Activated T-cell treated with anti-CD3 and anti-CD28 coated beads for 4 hours (primary cell): ENCODE measurements around the gene NDST1.
A peak's percentile ranks its signal among the peaks of the same experiment; 100 is the strongest.

Experiments used
- DNase-seq: peaks from one replicate; pipeline ENCODE4 v3.0.0-alpha.2; 2020

The NDST1 gene

GRCh38 chr5:150549735-150550134 lies 41.8 kb downstream of the NDST1 start:
- DNase-seq: no peak

- no peak for DNase-seq
Measured at GRCh38 chr5:150550286-150550685, 42.4 kb downstream of the NDST1 start.

GRCh38 chr5:150551066-150551465 lies 43.1 kb downstream of the NDST1 start:
- DNase-seq: no peak

- no peak for DNase-seq
Measured at GRCh38 chr5:150553402-150553801, 45.5 kb downstream of the NDST1 start.

GRCh38 chr5:150553911-150554310 lies 46.0 kb downstream of the NDST1 start:
- DNase-seq: no peak

GRCh38 chr5:150554857-150555256 lies 46.9 kb downstream of the NDST1 start:
- no peak for DNase-seq

- DNase-seq: no peak
Measured at GRCh38 chr5:150556106-150556505, 48.2 kb downstream of the NDST1 start.

GRCh38 chr5:150556859-150557508 lies 49.1 kb downstream of the NDST1 start:
- DNase-seq: no peak

- no peak for DNase-seq
Measured at GRCh38 chr5:150557509-150557872, 49.6 kb downstream of the NDST1 start.

- DNase-seq: no peak
Measured at GRCh38 chr5:150558088-150558621, 50.2 kb downstream of the NDST1 start.

- DNase-seq: no peak
Measured at GRCh38 chr5:150559088-150559487, 51.2 kb downstream of the NDST1 start.

GRCh38 chr5:150559701-150560100 lies 51.8 kb downstream of the NDST1 start:
- DNase-seq: no peak

- DNase-seq: peak; percentile 93
Measured at GRCh38 chr5:150560401-150561191, 52.7 kb downstream of the NDST1 start.

GRCh38 chr5:150561192-150561512 lies 53.2 kb downstream of the NDST1 start:
- DNase-seq: no peak

GRCh38 chr5:150561571-150562275 lies 53.8 kb downstream of the NDST1 start:
- DNase-seq: no peak

GRCh38 chr5:150562832-150563231 lies 54.9 kb downstream of the NDST1 start:
- peak; percentile 6 for DNase-seq

- DNase-seq: no peak
Measured at GRCh38 chr5:150565868-150566267, 57.9 kb downstream of the NDST1 start.

- no peak for DNase-seq
Measured at GRCh38 chr5:150567031-150567717, 59.2 kb downstream of the NDST1 start.

- no peak for DNase-seq
Measured at GRCh38 chr5:150568663-150569062, 60.7 kb downstream of the NDST1 start.

- DNase-seq: no peak
Measured at GRCh38 chr5:150570333-150570732, 62.4 kb downstream of the NDST1 start.

GRCh38 chr5:150571836-150572235 lies 63.9 kb downstream of the NDST1 start:
- no peak for DNase-seq

GRCh38 chr5:150573216-150573615 lies 65.3 kb downstream of the NDST1 start:
- DNase-seq: no peak
